Daoy (cell line): ENCODE measurements around the gene MMP15. TPM values are rescaled to one million over a fixed set of nuclear protein-coding genes. Genes with fewer than 3 reads are reported as not detected.

ENCODE experiments used
- DNase-seq: peaks from one replicate; pipeline ENCODE4 v3.0.0-alpha.2; 2015; ENCODE audit warnings: low read depth
- total RNA-seq: library from RNA; depleted of rRNA; stranded (reverse); fragments of >200 nt; shearing (Covaris generic); gene quantifications from 2 replicates; pipeline ENCODE4 v1.2.3, GENCODE V29; 2014

The MMP15 gene
- total RNA-seq, 1 experiment from 2014 or later = 3.4 TPM

DNA sequence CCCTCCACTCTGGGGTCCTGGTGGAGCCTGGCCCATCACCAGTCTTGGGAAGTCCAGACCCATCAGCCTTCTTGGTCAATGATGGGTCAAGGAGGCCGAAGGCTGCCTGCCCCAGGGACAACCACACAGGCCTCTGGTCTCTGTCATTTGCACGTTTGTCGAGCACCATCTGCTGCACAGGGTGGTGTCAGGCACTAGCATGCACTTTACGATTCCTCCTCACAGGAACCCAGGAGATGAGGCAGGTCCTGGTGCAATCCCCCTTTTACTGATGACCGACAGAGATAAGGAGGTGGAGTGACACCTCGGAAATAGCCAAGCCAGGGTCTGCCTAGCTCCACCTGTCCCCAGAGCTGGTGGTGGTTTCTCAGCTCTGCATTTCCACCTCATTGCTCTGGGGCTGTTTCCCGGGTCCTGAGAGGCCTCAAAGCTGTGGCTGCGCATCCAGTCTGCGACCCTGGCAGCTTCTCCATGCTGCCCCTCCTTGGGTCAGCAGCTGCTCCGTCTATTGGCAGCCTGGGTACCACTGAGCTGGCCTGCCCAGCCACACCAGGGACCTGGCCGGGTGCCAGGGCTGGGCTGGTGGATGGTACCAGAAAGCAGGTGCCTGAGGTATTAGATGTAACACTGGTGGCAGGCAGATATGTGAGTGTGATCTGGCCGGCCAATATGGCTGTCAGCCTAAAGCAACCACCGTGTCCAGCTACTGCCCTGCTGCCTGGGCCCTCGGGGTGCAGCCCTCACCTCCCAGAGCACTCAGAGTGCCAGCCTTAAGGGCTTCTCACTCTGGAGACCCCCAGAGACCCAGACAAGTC lies 10.0 kb downstream of the MMP15 start:
- DNase-seq = no peak

DNA sequence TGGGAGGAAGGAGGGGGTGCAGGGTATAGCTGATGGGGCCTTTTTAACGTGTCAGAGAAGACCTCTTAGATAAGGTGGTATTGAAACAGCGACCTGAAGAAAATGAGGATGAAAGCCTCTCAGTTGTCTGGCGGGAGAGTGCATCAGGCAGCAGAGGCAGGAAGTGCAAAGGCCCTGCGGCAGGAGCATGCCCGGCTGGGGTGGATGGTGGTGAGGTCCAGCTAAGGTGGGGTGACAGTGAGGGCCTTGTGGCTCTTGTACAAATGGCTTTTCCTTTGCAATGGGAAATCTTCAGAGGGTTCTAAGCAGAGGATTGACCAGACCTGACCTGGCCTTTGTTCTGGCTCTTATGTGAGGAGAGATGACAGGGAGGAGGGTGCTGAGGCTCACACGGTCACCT lies 11.4 kb downstream of the MMP15 start:
- DNase-seq = no peak

DNA sequence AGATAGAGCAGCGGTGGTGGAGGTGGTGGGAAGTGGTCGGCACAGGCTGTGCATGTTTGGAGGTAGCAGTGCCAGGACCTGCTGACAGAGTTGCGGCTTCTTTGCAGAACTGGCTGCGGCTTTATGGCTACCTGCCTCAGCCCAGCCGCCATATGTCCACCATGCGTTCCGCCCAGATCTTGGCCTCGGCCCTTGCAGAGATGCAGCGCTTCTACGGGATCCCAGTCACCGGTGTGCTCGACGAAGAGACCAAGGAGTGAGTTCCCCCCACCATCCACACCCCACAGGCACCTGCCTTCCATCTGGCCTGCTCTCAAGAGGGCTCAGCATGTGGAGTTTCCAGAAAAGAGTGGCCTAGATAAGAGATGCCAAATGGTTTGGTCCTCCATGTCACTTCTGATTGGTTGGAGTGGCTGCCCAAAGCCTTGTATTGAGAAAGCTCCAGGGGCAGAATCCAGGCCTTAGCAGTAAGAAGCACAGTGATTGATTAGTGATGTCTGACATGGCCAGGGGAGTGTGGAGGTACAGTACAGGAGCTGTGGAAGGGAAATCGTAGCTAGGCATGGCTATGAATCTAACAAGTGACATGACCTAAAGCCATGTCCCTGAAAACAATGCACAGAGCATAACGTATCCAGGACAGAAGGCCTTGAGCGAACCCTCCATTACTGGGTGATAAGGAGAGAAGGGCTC lies 12.0 kb downstream of the MMP15 start:
- no peak for DNase-seq

DNA sequence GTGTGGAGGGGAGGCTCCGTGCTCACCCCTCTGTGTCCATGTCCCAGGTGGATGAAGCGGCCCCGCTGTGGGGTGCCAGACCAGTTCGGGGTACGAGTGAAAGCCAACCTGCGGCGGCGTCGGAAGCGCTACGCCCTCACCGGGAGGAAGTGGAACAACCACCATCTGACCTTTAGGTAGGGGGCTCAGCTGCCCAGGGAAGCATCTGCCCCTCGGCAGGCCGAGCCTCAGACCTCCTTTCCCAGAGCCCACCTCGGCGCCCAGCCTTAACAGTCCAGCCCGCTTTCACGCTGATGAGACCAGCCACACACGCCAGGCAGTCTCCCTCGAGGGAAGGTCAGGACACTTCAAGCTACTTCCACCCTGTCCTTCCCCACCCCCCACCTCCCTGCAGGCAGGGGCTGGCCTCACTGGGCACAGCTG lies 12.7 kb downstream of the MMP15 start:
- DNase-seq = no peak

DNA sequence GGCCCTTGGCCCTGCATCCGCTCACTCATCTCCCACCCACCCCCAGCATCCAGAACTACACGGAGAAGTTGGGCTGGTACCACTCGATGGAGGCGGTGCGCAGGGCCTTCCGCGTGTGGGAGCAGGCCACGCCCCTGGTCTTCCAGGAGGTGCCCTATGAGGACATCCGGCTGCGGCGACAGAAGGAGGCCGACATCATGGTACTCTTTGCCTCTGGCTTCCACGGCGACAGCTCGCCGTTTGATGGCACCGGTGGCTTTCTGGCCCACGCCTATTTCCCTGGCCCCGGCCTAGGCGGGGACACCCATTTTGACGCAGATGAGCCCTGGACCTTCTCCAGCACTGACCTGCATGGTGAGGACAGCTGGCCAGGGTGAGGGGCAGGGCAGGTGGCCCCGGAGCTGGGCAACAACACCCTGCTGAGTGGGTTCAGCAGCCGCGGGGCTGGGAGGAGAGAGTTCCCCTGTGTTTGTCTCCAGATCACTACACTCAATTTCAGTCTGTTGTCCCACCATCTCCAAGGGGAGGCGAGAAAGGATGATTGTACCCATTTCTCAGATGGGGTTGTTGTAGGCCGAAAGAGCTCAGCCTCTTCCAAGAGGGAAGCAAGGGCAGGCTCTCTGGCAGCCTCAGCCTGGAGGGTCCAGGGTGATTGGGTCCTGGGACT lies 14.4 kb downstream of the MMP15 start:
- no peak for DNase-seq

DNA sequence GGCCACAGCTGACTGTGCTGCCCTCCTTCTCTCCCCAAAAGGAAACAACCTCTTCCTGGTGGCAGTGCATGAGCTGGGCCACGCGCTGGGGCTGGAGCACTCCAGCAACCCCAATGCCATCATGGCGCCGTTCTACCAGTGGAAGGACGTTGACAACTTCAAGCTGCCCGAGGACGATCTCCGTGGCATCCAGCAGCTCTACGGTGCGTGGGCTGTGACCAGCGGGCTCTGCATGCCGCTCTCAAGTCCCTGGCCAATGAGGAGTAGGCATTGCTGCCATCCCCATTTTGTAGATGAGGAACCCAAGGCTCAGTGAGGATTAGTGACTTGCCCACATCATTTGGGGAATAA lies 14.9 kb downstream of the MMP15 start:
- DNase-seq = no peak

DNA sequence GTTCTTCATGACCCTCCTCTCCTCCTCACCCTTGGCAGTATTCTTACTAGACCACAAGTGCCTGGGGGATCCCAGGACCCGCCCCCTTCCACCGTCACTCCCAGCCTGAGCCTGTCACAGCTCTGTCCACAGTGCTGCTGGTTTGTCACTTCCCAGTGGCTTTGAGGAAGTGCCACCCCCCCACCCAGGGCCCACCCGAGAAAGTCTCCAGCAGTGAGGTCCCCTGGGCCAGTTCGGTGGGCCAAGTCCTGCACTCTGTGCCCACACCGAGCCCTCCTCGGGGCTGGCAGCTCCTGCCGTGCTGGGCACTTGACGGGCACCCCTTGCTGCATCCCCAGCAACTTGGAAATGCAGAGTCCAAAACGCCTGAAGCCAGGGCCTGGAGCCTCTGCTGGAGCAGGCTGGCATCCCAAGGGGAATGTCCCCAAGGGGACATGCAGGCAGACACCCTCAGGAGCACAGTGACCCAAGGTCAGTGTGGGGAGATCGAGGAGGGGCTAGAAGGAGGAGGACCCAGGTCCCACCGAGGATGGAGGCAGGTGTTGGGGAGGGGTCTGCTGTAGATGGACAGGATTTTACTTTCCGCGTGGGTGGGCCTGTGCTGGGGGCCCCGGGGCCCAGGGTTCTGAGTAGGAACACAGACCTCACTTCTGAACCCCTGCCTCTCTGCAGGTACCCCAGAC lies 15.5 kb downstream of the MMP15 start:
- no peak for DNase-seq

DNA sequence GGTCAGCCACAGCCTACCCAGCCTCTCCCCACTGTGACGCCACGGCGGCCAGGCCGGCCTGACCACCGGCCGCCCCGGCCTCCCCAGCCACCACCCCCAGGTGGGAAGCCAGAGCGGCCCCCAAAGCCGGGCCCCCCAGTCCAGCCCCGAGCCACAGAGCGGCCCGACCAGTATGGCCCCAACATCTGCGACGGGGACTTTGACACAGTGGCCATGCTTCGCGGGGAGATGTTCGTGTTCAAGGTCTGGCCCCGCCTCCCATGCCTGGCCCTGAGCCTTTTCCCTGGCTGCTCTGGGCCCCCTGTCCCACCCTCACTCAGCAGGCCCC lies 16.0 kb downstream of the MMP15 start:
- DNase-seq = no peak

DNA sequence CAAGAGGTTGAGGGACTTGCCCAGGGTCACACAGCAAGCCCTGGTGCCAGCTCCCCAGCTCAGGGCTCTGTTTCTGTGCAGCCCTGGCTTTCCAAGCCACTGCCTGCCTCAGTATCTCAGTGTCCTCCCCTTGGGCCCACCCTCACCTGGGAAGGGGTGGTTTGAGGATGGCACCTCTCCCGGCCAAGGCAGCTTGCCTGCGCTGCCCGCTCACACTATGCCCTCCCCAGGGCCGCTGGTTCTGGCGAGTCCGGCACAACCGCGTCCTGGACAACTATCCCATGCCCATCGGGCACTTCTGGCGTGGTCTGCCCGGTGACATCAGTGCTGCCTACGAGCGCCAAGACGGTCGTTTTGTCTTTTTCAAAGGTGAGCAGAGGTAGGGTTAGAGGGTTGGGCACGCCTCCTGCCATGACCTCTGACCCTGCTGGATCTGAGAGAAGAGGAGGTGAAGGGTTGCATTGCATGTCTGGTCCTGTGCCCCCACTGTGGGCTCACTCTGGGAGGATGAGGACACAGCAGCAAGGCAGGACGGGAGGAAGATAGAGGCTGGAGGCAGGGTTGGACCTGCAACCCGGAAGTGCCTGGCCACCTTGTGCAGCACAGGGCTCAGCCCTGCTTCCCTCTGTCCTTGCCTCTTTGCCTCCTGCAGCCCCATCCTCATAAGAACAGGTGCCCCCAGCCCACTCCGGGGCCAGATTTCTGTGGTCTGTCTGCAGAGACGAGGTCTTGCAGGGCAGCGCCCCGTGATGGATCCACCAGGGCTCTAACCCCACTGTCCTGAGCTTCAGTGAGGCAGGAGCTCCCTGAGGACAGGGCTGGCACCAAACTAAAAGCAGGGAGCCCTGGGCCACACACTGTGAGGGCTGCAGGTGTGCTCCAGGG lies 16.7 kb downstream of the MMP15 start:
- DNase-seq = no peak

DNA sequence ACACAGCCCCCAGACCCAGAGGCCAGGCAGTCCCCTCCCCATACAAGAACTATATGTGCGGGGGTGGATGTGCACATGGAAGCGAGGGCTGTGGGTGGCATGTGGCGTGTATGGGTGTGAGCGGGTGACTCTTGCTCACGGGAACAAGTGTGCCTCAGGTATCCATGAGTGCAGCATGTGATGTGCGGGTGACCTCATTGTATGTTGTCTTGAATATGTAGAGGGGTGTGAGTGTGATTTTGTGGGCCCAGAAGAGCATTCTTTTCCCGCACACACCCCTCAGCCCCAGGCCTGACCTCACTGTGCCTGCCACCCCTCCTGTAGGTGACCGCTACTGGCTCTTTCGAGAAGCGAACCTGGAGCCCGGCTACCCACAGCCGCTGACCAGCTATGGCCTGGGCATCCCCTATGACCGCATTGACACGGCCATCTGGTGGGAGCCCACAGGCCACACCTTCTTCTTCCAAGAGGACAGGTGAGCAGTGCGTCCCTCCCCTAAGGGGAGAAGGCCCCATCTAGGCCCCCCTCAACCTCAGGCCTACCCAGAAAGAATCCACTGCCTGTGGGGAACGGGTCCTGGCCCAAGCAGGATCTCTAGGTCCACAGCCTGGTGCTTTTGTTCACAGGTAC lies 17.4 kb downstream of the MMP15 start:
- DNase-seq = no peak

DNA sequence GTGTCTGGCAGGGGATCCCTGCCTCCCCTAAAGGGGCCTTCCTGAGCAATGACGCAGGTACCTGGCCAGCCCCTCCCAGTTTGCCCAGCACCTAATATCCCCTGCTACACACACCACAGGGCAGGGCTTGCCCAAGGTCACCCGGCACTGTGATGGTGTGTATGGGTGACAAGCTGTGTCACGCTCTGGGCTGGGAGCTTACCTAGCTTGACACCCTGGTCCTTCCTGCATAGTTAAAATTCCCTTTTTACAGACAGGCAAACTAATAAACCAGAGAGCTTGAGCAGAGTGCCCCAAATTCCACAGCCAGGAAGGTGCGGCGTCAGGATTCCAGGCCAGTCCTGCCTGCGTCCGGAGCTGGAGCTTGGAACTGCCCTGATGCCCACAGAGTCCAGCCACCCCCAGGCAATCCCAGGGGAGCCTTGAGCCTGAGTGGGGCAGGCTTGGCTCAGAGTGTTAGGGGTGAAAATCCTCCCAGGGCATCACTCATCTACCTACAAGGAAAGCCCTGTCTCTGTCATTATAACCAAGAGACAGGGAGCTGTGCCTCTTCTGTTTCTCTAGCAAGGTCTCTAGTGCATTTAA lies 18.1 kb downstream of the MMP15 start:
- no peak for DNase-seq

DNA sequence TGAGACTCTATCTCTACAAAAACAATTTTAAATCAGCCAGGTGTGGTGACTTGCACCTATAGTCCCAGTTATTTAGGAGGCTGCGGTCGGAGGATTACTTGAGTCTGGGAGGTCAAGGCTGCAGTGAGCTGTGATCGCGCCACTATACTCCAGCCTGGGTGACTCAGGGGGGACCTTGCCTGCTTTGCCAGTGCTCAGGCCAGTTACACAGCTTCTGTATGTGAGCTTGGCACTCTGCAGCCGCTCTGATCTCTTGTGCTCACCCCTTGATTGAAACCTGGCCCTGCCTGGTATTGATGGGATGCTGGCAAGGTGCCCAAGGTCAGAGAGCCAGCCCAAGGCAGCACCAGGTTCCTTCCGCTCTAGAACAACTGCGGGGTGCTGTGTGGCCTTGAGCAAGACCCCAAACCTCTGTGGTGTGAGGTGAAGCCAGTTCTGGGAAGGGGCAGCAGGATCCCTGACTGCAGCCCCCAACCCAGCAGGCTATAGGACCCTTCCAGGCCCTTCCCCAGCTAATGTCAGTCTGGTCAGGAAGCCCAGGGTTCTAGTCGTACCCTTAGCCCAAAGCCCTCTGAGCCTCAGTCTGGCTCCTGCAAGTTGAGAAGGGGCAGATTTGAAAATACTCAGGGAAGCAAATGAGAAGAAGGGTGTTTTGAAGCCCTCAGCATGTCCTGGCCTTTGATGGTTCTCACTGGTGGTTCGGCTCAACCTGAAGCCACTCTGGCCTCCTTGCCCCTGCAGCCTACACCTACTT lies 18.9 kb downstream of the MMP15 start:
- no peak for DNase-seq

DNA sequence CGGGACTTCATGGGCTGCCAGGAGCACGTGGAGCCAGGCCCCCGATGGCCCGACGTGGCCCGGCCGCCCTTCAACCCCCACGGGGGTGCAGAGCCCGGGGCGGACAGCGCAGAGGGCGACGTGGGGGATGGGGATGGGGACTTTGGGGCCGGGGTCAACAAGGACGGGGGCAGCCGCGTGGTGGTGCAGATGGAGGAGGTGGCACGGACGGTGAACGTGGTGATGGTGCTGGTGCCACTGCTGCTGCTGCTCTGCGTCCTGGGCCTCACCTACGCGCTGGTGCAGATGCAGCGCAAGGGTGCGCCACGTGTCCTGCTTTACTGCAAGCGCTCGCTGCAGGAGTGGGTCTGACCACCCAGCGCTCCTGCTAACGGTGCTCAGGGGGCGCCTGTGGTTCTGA lies 19.5 kb downstream of the MMP15 start:
- no peak for DNase-seq

DNA sequence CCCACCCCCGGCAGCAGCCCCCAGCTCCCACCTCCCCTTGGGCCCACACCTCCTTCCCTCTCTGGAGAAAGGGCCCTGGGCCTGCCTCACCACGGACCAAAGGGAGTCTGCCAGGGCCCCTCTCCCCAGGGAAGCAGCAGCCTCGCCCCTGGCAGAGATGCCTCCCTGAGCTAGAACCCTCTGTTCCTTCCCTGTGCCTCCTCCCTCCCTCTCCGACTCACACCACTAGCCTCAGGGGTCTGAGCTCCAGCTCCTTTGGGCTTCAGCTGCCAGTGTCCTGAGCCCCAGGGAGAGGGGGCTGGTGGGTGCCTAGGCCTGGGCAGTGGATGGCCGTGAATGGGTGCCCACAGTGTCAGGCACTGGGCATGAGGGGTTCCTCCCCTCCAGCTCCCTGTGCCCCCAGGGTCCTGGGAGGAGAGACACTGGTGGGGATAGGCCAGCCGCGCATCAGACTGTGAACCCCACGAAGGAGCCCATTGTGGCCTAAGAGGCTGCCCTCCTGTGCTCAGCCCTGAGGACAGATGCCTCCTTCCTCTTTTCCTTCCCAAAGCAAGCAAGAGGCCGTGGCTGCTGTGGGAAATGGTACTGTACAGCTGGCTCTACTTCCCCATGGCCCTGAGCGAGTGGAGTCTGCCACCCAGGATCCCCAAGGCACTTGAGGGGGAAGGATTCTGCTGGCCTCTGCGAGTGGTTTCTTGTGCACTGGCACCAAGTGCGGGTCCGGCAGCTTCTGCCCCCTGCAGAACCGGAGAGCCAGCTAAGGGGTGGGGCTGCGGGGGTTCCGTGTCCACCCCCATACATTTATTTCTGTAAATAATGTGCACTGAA lies 20.7 kb downstream of the MMP15 start:
- DNase-seq = no peak

DNA sequence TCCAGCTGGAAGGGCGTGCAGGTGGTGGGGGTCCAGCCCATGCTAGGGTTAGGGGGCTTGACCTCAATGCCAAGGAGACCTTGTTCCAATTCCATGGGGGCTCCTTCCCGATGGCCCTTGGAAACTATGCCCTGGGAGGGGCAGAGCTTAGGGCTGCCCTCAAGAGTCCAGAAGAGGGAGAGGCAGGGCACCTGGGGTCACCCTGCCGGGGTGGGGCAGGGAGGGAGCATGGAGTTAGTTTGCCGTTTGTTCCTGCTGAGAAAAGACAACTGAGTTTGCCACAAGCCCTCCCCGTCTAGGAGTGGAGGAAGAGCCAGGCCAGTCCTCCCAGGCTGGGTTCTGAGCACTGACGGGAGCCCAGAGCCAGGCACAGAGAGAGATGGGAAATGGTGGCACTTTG lies 21.4 kb downstream of the MMP15 start:
- no peak for DNase-seq

DNA sequence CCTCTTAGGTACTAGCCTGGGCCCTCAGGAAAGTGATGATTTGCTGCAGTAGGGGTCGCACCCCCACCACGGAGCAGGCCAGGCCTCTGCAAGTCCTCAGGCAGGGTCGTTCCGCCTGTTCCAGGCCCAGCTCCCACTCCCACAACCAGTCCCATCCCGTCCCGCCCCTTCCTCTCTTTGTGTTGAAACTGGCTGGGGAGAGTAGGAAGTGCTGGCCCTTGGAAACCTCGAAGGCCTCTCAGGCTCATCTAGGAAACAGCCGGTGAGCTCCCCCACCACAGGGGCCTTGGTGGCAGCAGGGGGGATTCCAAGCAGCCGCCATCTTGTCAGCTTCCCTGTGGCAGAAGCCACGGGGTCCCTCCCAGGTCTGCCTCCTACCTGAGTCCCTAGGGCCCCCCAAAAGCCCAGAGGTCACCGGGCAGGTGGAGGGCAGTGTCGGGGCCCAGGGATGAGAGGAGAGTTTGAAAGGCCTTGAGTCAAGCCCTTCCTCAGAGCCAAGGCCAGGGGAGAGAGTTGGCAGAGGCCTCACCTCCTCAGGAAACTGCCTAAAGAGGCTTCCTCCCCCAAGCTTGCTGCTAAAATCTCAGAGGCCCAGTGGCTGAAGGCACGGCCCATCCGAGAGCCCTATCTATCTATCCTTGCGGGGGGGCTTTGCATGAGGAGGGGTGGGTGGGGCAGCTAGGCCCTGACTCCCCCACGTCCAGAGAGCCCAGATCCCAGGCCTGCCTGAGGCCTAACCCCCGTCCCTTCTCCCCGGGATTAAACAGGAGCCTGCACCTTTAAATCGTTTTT lies 22.2 kb downstream of the MMP15 start:
- DNase-seq = no peak

DNA sequence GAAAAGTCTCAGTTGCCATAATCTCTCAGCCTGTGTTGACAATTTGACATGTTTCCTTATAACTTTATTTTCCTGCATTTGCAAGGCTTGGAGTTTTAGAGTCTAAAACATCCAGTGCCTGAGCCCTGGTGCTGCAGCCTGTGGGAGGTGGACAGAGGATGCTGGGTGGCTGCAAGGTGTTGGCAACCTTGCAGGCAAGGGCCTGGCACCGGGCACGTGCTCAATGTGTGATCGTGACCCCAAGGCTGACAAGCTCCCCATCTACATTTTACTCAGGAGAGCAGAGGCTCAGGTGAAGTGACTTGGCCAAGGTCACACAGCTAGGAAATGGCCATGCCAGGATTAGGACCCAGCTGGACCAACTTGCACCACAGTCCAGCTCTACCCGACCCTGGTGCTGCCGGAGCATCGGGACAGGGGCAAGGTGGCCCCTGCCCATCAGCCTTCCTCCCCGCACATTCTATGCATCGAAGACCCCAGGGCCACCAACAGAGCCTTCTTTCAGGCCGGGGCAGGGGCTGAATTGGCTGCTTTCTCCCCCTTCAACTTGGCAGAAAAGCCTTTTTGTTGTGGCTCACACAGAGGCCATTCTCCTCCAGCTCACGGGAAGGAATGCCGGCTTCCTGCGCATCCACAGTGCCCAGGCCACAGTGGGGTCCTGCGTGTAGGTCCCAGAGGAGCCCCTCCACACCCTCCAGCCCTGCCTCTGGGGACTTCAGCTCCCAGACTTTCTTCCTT lies 23.1 kb downstream of the MMP15 start:
- no peak for DNase-seq
